HCT116 (cell line): Measurements from ENCODE around the gene UBTD1. TPM values are rescaled to one million over a fixed set of nuclear protein-coding genes. Genes with fewer than 3 reads are reported as not detected.

ENCODE experiments used
- ATAC-seq: fragments of 200-7000 bp; cut with Tn5 transposase; 2 replicates; pipeline ENCODE4 v1.9.1; 2020; ENCODE audit warnings: mild to moderate bottlenecking, moderate library complexity
- BruUV-seq: library from RNA; stranded (reverse); fragments of 400-500 nt; replicated peaks from 2 replicates; lab custom pipeline; 2021; lab: Mats Ljungman, UMichigan
- CTCF ChIA-PET: fragments of 300-600 bp; sonication (Branson Sonifier 250); formaldehyde crosslinking; loops from one replicate; lab custom pipeline; 2021; ENCODE audit warnings: antibody characterized with exemption; lab: Charles Lee
- POLR2A ChIA-PET: fragments of 300-600, 350-600 bp; sonication (Branson Sonifier 250); formaldehyde crosslinking; loops from one replicate; lab custom pipeline; 2021; ENCODE audit warnings: antibody characterized with exemption; lab: Charles Lee
- RAD21 ChIA-PET, 2 experiments: fragments of 300-600 bp; sonication (Branson Sonifier 250); formaldehyde crosslinking; loops; one replicate each; lab custom pipeline; 2023; ENCODE audit warnings: low total read pairs in 2 of 2; ENCODE audit not compliant: uncharacterized antibody in 2 of 2, unreplicated experiment in 2 of 2, low non-redundant PET in 1 of 2; lab: Charles Lee
- DNase-seq: peaks from one replicate; pipeline ENCODE4 v3.0.0-alpha.2; 2010; ENCODE audit warnings: low read depth, low spot score
- H2AFZ ChIP-seq: fragments of 200-600 bp; shearing (Covaris generic), sonication (generic); 2 replicates; pipeline ENCODE4 v1.6.1; 2017; ENCODE audit warnings: low read depth, mixed run types, mixed read lengths, antibody characterized with exemption, low read length; ENCODE audit not compliant: poor library complexity, severe bottlenecking
- H3K27ac ChIP-seq: 2 replicates; pipeline ENCODE4 v1.5.1; 2012; ENCODE audit warnings: low read depth, low read length
- H3K27me3 ChIP-seq: fragments of 200-600 bp; sonication (generic); 2 replicates; pipeline ENCODE4 v1.6.1; 2016; ENCODE audit warnings: mixed run types, low read length, mixed read lengths; ENCODE audit not compliant: insufficient read depth
- H3K36me3 ChIP-seq, 2 experiments: fragments of 200-500 bp in 1 of 2; fragments of 200-600 bp in 1 of 2; sonication (Bioruptor generic) in 1 of 2; sonication (generic) in 1 of 2; 2 replicates each; pipeline versions ENCODE4 v1.5.1 to v1.6.1; 2014 to 2016; ENCODE audit warnings: low read length in 2 of 2, inconsistent platforms in 1 of 2, mixed read lengths in 1 of 2, mixed run types in 1 of 2; ENCODE audit not compliant: insufficient read depth in 2 of 2, control insufficient read depth in 1 of 2
- H3K4me1 ChIP-seq, 2 experiments: fragments of 200-600 bp in 1 of 2; sonication (generic) in 1 of 2; 2 replicates each; pipeline versions ENCODE4 v1.5.1 to v1.6.1; 2012 to 2017; ENCODE audit warnings: low read length in 2 of 2, inconsistent platforms in 1 of 2, mild to moderate bottlenecking in 1 of 2, mixed read lengths in 1 of 2, mixed run types in 1 of 2, moderate library complexity in 1 of 2; ENCODE audit not compliant: insufficient read depth in 2 of 2, control insufficient read depth in 1 of 2
- H3K4me2 ChIP-seq: fragments of 200-600 bp; sonication (generic); 2 replicates; pipeline ENCODE4 v1.6.1; 2017; ENCODE audit warnings: mixed run types, low read length, mixed read lengths
- H3K4me3 ChIP-seq, 2 experiments: fragments of 200-600 bp in 1 of 2; sonication (generic) in 1 of 2; replicated peaks in 1 of 2; 2 replicates each; pipeline ENCODE4 v1.5.1; 2011 to 2016; ENCODE audit warnings: low read length in 2 of 2, control low read depth in 1 of 2, low read depth in 1 of 2, mild to moderate bottlenecking in 1 of 2, mixed read lengths in 1 of 2, mixed run types in 1 of 2
- H3K79me2 ChIP-seq: fragments of 200-600 bp; sonication (generic); 2 replicates; pipeline ENCODE4 v1.6.1; 2017; ENCODE audit warnings: mild to moderate bottlenecking, mixed run types, low read length, moderate library complexity, mixed read lengths; ENCODE audit not compliant: insufficient read depth
- H3K9ac ChIP-seq: fragments of 200-600 bp; sonication (generic); 2 replicates; pipeline ENCODE4 v1.6.1; 2016; ENCODE audit warnings: low read length, mixed read lengths
- H3K9me2 ChIP-seq: fragments of 200-600 bp; sonication (generic), shearing (Covaris generic); 2 replicates; pipeline ENCODE4 v1.6.1; 2017; ENCODE audit warnings: mixed run types, mild to moderate bottlenecking, moderate library complexity; ENCODE audit not compliant: insufficient read depth
- H3K9me3 ChIP-seq, 2 experiments: fragments of 200-500 bp in 1 of 2; fragments of 200-600 bp in 1 of 2; sonication (Bioruptor generic) in 1 of 2; sonication (generic) in 1 of 2; 2 replicates each; pipeline ENCODE4 v1.6.1; 2014 to 2017; ENCODE audit warnings: low read length in 2 of 2, mixed read lengths in 2 of 2, inconsistent platforms in 1 of 2, low read depth in 1 of 2, mild to moderate bottlenecking in 1 of 2, mixed run types in 1 of 2, moderate library complexity in 1 of 2; ENCODE audit not compliant: control insufficient read depth in 1 of 2, insufficient read depth in 1 of 2
- H4K20me1 ChIP-seq: fragments of 200-600 bp; sonication (generic), shearing (Covaris generic); 2 replicates; pipeline ENCODE4 v1.6.1; 2017; ENCODE audit warnings: mixed run types, mild to moderate bottlenecking, moderate library complexity; ENCODE audit not compliant: insufficient read depth
- CEBPB ChIP-seq: IDR thresholded peaks from 2 replicates; pipeline ENCODE4 v1.6.1; 2012; ENCODE audit warnings: low read depth
- EZH2 ChIP-seq: fragments of 200-600 bp; sonication (generic); IDR thresholded peaks from 2 replicates; pipeline ENCODE4 v1.6.1; 2017; ENCODE audit warnings: antibody characterized with exemption, mixed run types
- FOSL1 ChIP-seq: IDR thresholded peaks from 2 replicates; pipeline ENCODE4 v1.6.1; 2012; ENCODE audit warnings: low read depth
- JUND ChIP-seq: IDR thresholded peaks from 2 replicates; pipeline ENCODE4 v1.6.1; 2012
- POLR2A ChIP-seq: IDR thresholded peaks from 2 replicates; pipeline ENCODE4 v1.7.0; 2011; ENCODE audit warnings: borderline replicate concordance; ENCODE audit not compliant: insufficient read depth, insufficient read length; ENCODE audit errors: extremely low read depth
- POLR2AphosphoS5 ChIP-seq: IDR thresholded peaks from 2 replicates; pipeline ENCODE4 v1.6.1; 2011; ENCODE audit warnings: mild to moderate bottlenecking, low read depth, low read length, moderate library complexity
- RAD21 ChIP-seq: IDR thresholded peaks from 2 replicates; pipeline ENCODE4 v1.6.1; 2012; ENCODE audit warnings: low read depth, mild to moderate bottlenecking
- SIN3A ChIP-seq: IDR thresholded peaks from 2 replicates; pipeline ENCODE4 v1.6.1; 2012; ENCODE audit warnings: low read depth
- SP1 ChIP-seq: IDR thresholded peaks from 2 replicates; pipeline ENCODE4 v1.6.1; 2012; ENCODE audit warnings: low read depth
- TCF7L2 ChIP-seq: IDR thresholded peaks from 2 replicates; pipeline ENCODE4 v1.7.0; 2011; ENCODE audit warnings: borderline replicate concordance, inconsistent platforms; ENCODE audit not compliant: insufficient read depth, insufficient read length; ENCODE audit errors: extremely low read depth
- YY1 ChIP-seq: IDR thresholded peaks from 2 replicates; pipeline ENCODE4 v1.6.1; 2011; ENCODE audit warnings: low read length, low read depth, moderate library complexity, mild to moderate bottlenecking; ENCODE audit not compliant: insufficient replicate concordance; ENCODE audit errors: extremely low read depth
- intact Hi-C: fragments of 100-400 bp; cut with micrococcal nuclease; formaldehyde crosslinking; loops from 2 replicates; pipeline ENCODE4 v1.10.0; 2022
- total RNA-seq: library from RNA; stranded (reverse); gene quantifications from one replicate; pipeline ENCODE4 v1.2.1, GENCODE V29; 2021; ENCODE audit not compliant: unreplicated experiment
- TF ChIP-seq, protein P1 (sequence below): IDR thresholded peaks from 2 replicates; pipeline ENCODE4 v1.6.1; 2011; ENCODE audit warnings: mild to moderate bottlenecking, low read length, moderate library complexity; ENCODE audit not compliant: insufficient replicate concordance; ENCODE audit errors: extremely low read depth
- TF ChIP-seq, protein P2 (sequence below): IDR thresholded peaks from 2 replicates; pipeline ENCODE4 v1.6.1; 2012; ENCODE audit warnings: low read depth
- TF ChIP-seq, protein P3 (sequence below): IDR thresholded peaks from 2 replicates; pipeline ENCODE4 v1.6.1; 2012
- TF ChIP-seq, protein P4 (sequence below), 3 experiments: fragments of 200-600 bp in 1 of 3; sonication (generic) in 1 of 3; IDR thresholded peaks in 2 of 3; conservative IDR thresholded peaks in 1 of 3; 2 replicates each; pipeline ENCODE4 v1.5.1; 2012 to 2017; ENCODE audit warnings: low read depth in 2 of 3, low read length in 2 of 3, antibody characterized with exemption in 1 of 3, borderline replicate concordance in 1 of 3, control low read depth in 1 of 3, mild to moderate bottlenecking in 1 of 3, mixed read lengths in 1 of 3, mixed run types in 1 of 3, moderate library complexity in 1 of 3; ENCODE audit not compliant: insufficient read depth in 1 of 3
- TF ChIP-seq, protein P5 (sequence below): IDR thresholded peaks from 2 replicates; pipeline ENCODE4 v1.6.1; 2012

Gene UBTD1
- total RNA-seq, 1 experiment from 2014 or later = 12.8 TPM

DNA sequence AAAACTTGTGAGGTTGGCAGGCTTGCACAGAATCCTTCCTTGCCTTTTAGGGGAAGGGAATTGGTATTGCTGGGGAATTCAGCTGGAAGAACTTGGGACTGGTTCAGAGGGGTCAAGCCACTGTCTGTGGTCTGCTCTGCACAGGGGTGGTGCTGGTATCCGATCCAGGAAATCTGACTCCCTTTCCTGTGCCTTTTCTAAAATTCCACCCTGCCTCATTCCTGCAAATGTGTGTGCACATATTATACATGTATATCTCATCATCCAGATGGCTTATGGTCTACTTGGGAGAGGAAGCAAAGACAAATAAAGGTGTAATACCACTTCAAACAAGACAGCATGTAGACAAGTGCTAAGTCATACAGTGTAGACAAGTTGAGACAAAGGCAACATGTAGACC, 14.3 kb downstream of the UBTD1 start:
- Histone ChIP-seq H2AFZ (no peak overlapping the region), H4K20me1 (no peaks in the 10 kb centered on the region), H3K4me3 (no peak overlapping the region), H3K9me2 (no peaks in the 10 kb centered on the region), H3K4me1 (peaks cover 6 to 7% of the 10 kb centered on the region in 2 experiments), H3K9me3 (no peaks in the 10 kb centered on the region), H3K36me3 (no peaks in the 10 kb centered on the region), H3K27ac (no peak overlapping the region), H3K9ac (no peak overlapping the region), H3K79me2 (no peaks in the 10 kb centered on the region), H3K4me2 (no peak overlapping the region), H3K27me3 (no peaks in the 10 kb centered on the region)
- ATAC-seq (no peak), DNase-seq (no peak)
- RAD21 ChIA-PET = no interaction called here
- CTCF ChIA-PET = no interaction called here
- TF ChIP-seq POLR2AphosphoS5 (no peak), CEBPB (no peak), TCF7L2 (no peak), JUND (no peak), RAD21 (no peak), EZH2 (no peak), SIN3A (no peak), YY1 (no peak), FOSL1 (no peak), POLR2A (no peak), SP1 (no peak)
- TF ChIP-seq, protein P1, sequence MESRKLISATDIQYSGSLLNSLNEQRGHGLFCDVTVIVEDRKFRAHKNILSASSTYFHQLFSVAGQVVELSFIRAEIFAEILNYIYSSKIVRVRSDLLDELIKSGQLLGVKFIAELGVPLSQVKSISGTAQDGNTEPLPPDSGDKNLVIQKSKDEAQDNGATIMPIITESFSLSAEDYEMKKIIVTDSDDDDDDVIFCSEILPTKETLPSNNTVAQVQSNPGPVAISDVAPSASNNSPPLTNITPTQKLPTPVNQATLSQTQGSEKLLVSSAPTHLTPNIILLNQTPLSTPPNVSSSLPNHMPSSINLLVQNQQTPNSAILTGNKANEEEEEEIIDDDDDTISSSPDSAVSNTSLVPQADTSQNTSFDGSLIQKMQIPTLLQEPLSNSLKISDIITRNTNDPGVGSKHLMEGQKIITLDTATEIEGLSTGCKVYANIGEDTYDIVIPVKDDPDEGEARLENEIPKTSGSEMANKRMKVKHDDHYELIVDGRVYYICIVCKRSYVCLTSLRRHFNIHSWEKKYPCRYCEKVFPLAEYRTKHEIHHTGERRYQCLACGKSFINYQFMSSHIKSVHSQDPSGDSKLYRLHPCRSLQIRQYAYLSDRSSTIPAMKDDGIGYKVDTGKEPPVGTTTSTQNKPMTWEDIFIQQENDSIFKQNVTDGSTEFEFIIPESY = no peak
- TF ChIP-seq, protein P2, sequence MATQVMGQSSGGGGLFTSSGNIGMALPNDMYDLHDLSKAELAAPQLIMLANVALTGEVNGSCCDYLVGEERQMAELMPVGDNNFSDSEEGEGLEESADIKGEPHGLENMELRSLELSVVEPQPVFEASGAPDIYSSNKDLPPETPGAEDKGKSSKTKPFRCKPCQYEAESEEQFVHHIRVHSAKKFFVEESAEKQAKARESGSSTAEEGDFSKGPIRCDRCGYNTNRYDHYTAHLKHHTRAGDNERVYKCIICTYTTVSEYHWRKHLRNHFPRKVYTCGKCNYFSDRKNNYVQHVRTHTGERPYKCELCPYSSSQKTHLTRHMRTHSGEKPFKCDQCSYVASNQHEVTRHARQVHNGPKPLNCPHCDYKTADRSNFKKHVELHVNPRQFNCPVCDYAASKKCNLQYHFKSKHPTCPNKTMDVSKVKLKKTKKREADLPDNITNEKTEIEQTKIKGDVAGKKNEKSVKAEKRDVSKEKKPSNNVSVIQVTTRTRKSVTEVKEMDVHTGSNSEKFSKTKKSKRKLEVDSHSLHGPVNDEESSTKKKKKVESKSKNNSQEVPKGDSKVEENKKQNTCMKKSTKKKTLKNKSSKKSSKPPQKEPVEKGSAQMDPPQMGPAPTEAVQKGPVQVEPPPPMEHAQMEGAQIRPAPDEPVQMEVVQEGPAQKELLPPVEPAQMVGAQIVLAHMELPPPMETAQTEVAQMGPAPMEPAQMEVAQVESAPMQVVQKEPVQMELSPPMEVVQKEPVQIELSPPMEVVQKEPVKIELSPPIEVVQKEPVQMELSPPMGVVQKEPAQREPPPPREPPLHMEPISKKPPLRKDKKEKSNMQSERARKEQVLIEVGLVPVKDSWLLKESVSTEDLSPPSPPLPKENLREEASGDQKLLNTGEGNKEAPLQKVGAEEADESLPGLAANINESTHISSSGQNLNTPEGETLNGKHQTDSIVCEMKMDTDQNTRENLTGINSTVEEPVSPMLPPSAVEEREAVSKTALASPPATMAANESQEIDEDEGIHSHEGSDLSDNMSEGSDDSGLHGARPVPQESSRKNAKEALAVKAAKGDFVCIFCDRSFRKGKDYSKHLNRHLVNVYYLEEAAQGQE = no peak
- TF ChIP-seq, protein P3, sequence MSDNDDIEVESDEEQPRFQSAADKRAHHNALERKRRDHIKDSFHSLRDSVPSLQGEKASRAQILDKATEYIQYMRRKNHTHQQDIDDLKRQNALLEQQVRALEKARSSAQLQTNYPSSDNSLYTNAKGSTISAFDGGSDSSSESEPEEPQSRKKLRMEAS = no peak
- TF ChIP-seq, protein P4, sequence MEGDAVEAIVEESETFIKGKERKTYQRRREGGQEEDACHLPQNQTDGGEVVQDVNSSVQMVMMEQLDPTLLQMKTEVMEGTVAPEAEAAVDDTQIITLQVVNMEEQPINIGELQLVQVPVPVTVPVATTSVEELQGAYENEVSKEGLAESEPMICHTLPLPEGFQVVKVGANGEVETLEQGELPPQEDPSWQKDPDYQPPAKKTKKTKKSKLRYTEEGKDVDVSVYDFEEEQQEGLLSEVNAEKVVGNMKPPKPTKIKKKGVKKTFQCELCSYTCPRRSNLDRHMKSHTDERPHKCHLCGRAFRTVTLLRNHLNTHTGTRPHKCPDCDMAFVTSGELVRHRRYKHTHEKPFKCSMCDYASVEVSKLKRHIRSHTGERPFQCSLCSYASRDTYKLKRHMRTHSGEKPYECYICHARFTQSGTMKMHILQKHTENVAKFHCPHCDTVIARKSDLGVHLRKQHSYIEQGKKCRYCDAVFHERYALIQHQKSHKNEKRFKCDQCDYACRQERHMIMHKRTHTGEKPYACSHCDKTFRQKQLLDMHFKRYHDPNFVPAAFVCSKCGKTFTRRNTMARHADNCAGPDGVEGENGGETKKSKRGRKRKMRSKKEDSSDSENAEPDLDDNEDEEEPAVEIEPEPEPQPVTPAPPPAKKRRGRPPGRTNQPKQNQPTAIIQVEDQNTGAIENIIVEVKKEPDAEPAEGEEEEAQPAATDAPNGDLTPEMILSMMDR (IDR thresholded peaks at IDR 0.05 in 2 of 3, conservative IDR thresholded peaks at IDR 0.05 in 1 of 3; ENCODE audit: borderline replicate concordance in 1 of 3, insufficient read depth in 1 of 3, low read depth in 2 of 3, low read length in 2 of 3) = no peak
- TF ChIP-seq, protein P5, sequence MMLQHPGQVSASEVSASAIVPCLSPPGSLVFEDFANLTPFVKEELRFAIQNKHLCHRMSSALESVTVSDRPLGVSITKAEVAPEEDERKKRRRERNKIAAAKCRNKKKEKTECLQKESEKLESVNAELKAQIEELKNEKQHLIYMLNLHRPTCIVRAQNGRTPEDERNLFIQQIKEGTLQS = no peak
- POLR2A ChIA-PET = interaction anchor here (1.0 kb wide), 1 partner anchor 14 kb away, joined by 4 read pairs; the partner anchor contains the start of gene UBTD1
- BruUV-seq = no TSS peak
- intact Hi-C loops = no loop called here
